Large intestine (tissue), 3 donors: ENCODE measurements around the gene TEX261. TPM values are rescaled to one million over a fixed set of nuclear protein-coding genes. Genes with fewer than 3 reads are reported as not detected.

Experiments used
- DNase-seq, 2 donors: peaks; one replicate each; pipeline versions ENCODE4 v3.0.0 to v3.0.0-alpha.2; 2013
- H3K27ac ChIP-seq: one replicate; pipeline ENCODE4 v1.5.1; 2013; ENCODE audit warnings: low read length
- H3K27me3 ChIP-seq: 2 replicates; pipeline ENCODE4 v1.6.1; 2013; ENCODE audit warnings: low read length; ENCODE audit not compliant: control insufficient read depth, insufficient read depth
- H3K36me3 ChIP-seq: 2 replicates; pipeline ENCODE4 v1.6.1; 2013; ENCODE audit warnings: low read length; ENCODE audit not compliant: control insufficient read depth, insufficient read depth
- H3K4me1 ChIP-seq: one replicate; pipeline ENCODE4 v1.6.1; 2013; ENCODE audit warnings: low read length; ENCODE audit not compliant: control insufficient read depth, insufficient read depth
- H3K4me3 ChIP-seq: one replicate; pipeline ENCODE4 v1.5.1; 2013; ENCODE audit warnings: low read length
- H3K9me3 ChIP-seq: one replicate; pipeline ENCODE4 v1.6.1; 2013; ENCODE audit warnings: mild to moderate bottlenecking, low read depth, low read length, moderate library complexity; ENCODE audit not compliant: control insufficient read depth
- WGBS: methylation state at CpG from one replicate; pipeline ENCODE4 v1.1.5; 2013; ENCODE audit warnings: low lambda C conversion rate; ENCODE audit not compliant: insufficient coverage; 5-methylcytosine and 5-hydroxymethylcytosine counted together
- polyA plus RNA-seq: library from polyadenylated mRNA; unstranded; fragments of 120-200 nt; gene quantifications from one replicate; pipeline ENCODE4 v1.2.1, GENCODE V29; 2013

TEX261 gene
- polyA plus RNA-seq, 1 donor: 43.6 TPM

GRCh38 chr2:70988726-70989648 is 5.7 kb downstream of the TEX261 start:
- no peak overlapping the region for H3K4me3 ChIP-seq
- no peaks in the 10 kb centered on the region for H3K9me3 ChIP-seq
- no peak overlapping the region for H3K27ac ChIP-seq
- H3K36me3 ChIP-seq: peaks cover 61% of the 10 kb centered on the region
- DNase-seq: no peak
- 67% methylated on average over 1 of the region's 16 CpGs for WGBS
- H3K27me3 ChIP-seq: no peaks in the 10 kb centered on the region
- peaks cover 9% of the 10 kb centered on the region for H3K4me1 ChIP-seq

- H3K27ac ChIP-seq: no peak overlapping the region
- H3K9me3 ChIP-seq: no peaks in the 10 kb centered on the region
- peaks cover 3% of the 10 kb centered on the region for H3K4me1 ChIP-seq
- H3K36me3 ChIP-seq: peaks cover 64% of the 10 kb centered on the region
- no peak for DNase-seq
- H3K4me3 ChIP-seq: no peak overlapping the region
- no CpG with 5 or more reads among the region's 4 CpGs for WGBS
- no peaks in the 10 kb centered on the region for H3K27me3 ChIP-seq
Measured at GRCh38 chr2:70988151-70988550, 6.5 kb downstream of the TEX261 start.

GRCh38 chr2:70987386-70987785 is 7.3 kb downstream of the TEX261 start:
- Histone ChIP-seq H3K27ac (no peak overlapping the region), H3K4me3 (no peak overlapping the region), H3K27me3 (no peaks in the 10 kb centered on the region), H3K36me3 (peaks cover 68% of the 10 kb centered on the region), H3K4me1 (no peaks in the 10 kb centered on the region), H3K9me3 (no peaks in the 10 kb centered on the region)
- WGBS: no CpG with 5 or more reads among the region's 1 CpG
- DNase-seq: no peak

- no peak overlapping the region for H3K27ac ChIP-seq
- no peaks in the 10 kb centered on the region for H3K9me3 ChIP-seq
- H3K4me3 ChIP-seq: no peak overlapping the region
- peaks cover 64% of the 10 kb centered on the region for H3K36me3 ChIP-seq
- no peaks in the 10 kb centered on the region for H3K27me3 ChIP-seq
- DNase-seq: no peak
- 83% methylated on average over 1 of the region's 4 CpGs for WGBS
- H3K4me1 ChIP-seq: no peaks in the 10 kb centered on the region
Measured at GRCh38 chr2:70986499-70987189, 8.0 kb downstream of the TEX261 start.

GRCh38 chr2:70985956-70986355 is 8.7 kb downstream of the TEX261 start:
- Histone ChIP-seq H3K36me3 (peaks cover 58% of the 10 kb centered on the region), H3K4me3 (no peak overlapping the region), H3K9me3 (no peaks in the 10 kb centered on the region), H3K27ac (no peak overlapping the region), H3K4me1 (no peaks in the 10 kb centered on the region), H3K27me3 (no peaks in the 10 kb centered on the region)
- no CpG with 5 or more reads among the region's 1 CpG for WGBS
- DNase-seq: no peak

GRCh38 chr2:70985283-70985688 is 9.4 kb downstream of the TEX261 start:
- Histone ChIP-seq H3K9me3 (no peaks in the 10 kb centered on the region), H3K27ac (no peak overlapping the region), H3K36me3 (peaks cover 51% of the 10 kb centered on the region), H3K4me1 (no peaks in the 10 kb centered on the region), H3K27me3 (no peaks in the 10 kb centered on the region), H3K4me3 (no peak overlapping the region)
- WGBS: no CpG with 5 or more reads among the region's 5 CpGs
- no peak for DNase-seq

GRCh38 chr2:70984576-70985282 is 9.9 kb downstream of the TEX261 start:
- 100% methylated on average over 3 of the region's 32 CpGs for WGBS
- Histone ChIP-seq H3K9me3 (no peaks in the 10 kb centered on the region), H3K4me1 (no peaks in the 10 kb centered on the region), H3K27me3 (no peaks in the 10 kb centered on the region), H3K36me3 (peaks cover 45% of the 10 kb centered on the region), H3K27ac (no peak overlapping the region), H3K4me3 (no peak overlapping the region)
- peak; percentile 62 to 73 for DNase-seq

GRCh38 chr2:70984228-70984575 is 10.5 kb downstream of the TEX261 start:
- H3K36me3 ChIP-seq: peaks cover 40% of the 10 kb centered on the region
- no peak overlapping the region for H3K27ac ChIP-seq
- no CpG with 5 or more reads among the region's 3 CpGs for WGBS
- H3K27me3 ChIP-seq: no peaks in the 10 kb centered on the region
- no peak overlapping the region for H3K4me3 ChIP-seq
- no peak for DNase-seq
- no peaks in the 10 kb centered on the region for H3K9me3 ChIP-seq
- no peaks in the 10 kb centered on the region for H3K4me1 ChIP-seq

- H3K4me1 ChIP-seq: no peaks in the 10 kb centered on the region
- no peaks in the 10 kb centered on the region for H3K27me3 ChIP-seq
- no peaks in the 10 kb centered on the region for H3K9me3 ChIP-seq
- peaks cover 35% of the 10 kb centered on the region for H3K36me3 ChIP-seq
- WGBS: no CpG with 5 or more reads among the region's 8 CpGs
- no peak overlapping the region for H3K4me3 ChIP-seq
- DNase-seq: no peak
- H3K27ac ChIP-seq: no peak overlapping the region
Measured at GRCh38 chr2:70983506-70984227, 11.0 kb downstream of the TEX261 start.

GRCh38 chr2:70982971-70983370 is 11.7 kb downstream of the TEX261 start:
- no peaks in the 10 kb centered on the region for H3K9me3 ChIP-seq
- no peak overlapping the region for H3K27ac ChIP-seq
- H3K4me3 ChIP-seq: no peak overlapping the region
- peaks cover 28% of the 10 kb centered on the region for H3K36me3 ChIP-seq
- H3K4me1 ChIP-seq: peaks cover 4% of the 10 kb centered on the region
- no peak for DNase-seq
- H3K27me3 ChIP-seq: no peaks in the 10 kb centered on the region
- WGBS: no CpG with 5 or more reads among the region's 3 CpGs
